Rectal smooth muscle tissue (tissue), 1 donor: ENCODE data around the gene IFT80.
"Not testable (repeated sequence)": the region's sequence is repeated elsewhere in the genome, so short reads cannot be mapped to it uniquely, and the experiment has no call there.

Experiments
- H3K27ac ChIP-seq: one replicate; pipeline ENCODE4 v1.7.0; 2013; ENCODE audit warnings: low read depth, low read length, inconsistent platforms
- H3K27me3 ChIP-seq: one replicate; pipeline ENCODE4 v1.7.0; 2013; ENCODE audit warnings: low read length; ENCODE audit not compliant: control insufficient read depth, insufficient read depth
- H3K36me3 ChIP-seq: one replicate; pipeline ENCODE4 v1.7.0; 2013; ENCODE audit warnings: low read length; ENCODE audit not compliant: control insufficient read depth, insufficient read depth
- H3K4me1 ChIP-seq: one replicate; pipeline ENCODE4 v1.7.0; 2013; ENCODE audit warnings: low read length; ENCODE audit not compliant: control insufficient read depth, insufficient read depth
- H3K4me3 ChIP-seq: one replicate; pipeline ENCODE4 v1.7.0; 2013; ENCODE audit warnings: low read length
- H3K9ac ChIP-seq: one replicate; pipeline ENCODE4 v1.7.0; 2013; ENCODE audit warnings: low read length

IFT80 gene

GRCh38 chr3:160330109-160330508 is 68.9 kb downstream of the IFT80 start:
- Histone ChIP-seq H3K9ac (no peak overlapping the region), H3K27ac (no peak overlapping the region), H3K4me1 (no peaks in the 10 kb centered on the region), H3K27me3 (no peaks in the 10 kb centered on the region), H3K4me3 (no peak overlapping the region), H3K36me3 (no peaks in the 10 kb centered on the region)

DNA sequence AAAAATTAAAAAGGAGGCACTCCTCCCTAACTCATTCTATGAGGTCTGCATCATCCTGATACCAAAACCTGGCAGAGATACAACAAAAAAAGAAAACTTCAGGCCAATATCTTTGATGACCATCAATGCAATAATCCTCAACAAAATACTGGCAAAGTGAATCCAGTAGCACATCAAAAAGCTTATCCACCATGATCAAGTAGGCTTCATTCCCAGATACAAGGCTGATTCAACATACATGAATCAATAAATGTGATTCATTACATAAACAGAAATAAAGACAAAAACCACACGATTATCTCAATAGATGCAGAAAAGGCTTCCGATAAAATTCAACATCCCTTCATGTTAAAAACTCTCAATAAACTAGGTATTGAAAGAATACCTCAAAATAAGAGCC is 72.7 kb downstream of the IFT80 start:
- H3K9ac ChIP-seq, H3K27ac ChIP-seq, H3K27me3 ChIP-seq, H3K4me1 ChIP-seq, H3K36me3 ChIP-seq, H3K4me3 ChIP-seq: not testable (repeated sequence)

- not testable (repeated sequence) for H3K4me1 ChIP-seq, H3K9ac ChIP-seq, H3K27me3 ChIP-seq, H3K4me3 ChIP-seq, H3K27ac ChIP-seq, H3K36me3 ChIP-seq
These were observed 77.2 kb downstream of the IFT80 start for GRCh38 chr3:160321821-160322220.

GRCh38 chr3:160319322-160319721 is 79.7 kb downstream of the IFT80 start:
- Histone ChIP-seq H3K4me1 (no peaks in the 10 kb centered on the region), H3K4me3 (no peak overlapping the region), H3K27me3 (no peaks in the 10 kb centered on the region), H3K27ac (no peak overlapping the region), H3K36me3 (no peaks in the 10 kb centered on the region), H3K9ac (no peak overlapping the region)

- Histone ChIP-seq H3K36me3 (no peaks in the 10 kb centered on the region), H3K4me1 (no peaks in the 10 kb centered on the region), H3K27ac (no peak overlapping the region), H3K9ac (no peak overlapping the region), H3K4me3 (no peak overlapping the region), H3K27me3 (no peaks in the 10 kb centered on the region)
These were observed 84.0 kb downstream of the IFT80 start for GRCh38 chr3:160314995-160315394.

DNA sequence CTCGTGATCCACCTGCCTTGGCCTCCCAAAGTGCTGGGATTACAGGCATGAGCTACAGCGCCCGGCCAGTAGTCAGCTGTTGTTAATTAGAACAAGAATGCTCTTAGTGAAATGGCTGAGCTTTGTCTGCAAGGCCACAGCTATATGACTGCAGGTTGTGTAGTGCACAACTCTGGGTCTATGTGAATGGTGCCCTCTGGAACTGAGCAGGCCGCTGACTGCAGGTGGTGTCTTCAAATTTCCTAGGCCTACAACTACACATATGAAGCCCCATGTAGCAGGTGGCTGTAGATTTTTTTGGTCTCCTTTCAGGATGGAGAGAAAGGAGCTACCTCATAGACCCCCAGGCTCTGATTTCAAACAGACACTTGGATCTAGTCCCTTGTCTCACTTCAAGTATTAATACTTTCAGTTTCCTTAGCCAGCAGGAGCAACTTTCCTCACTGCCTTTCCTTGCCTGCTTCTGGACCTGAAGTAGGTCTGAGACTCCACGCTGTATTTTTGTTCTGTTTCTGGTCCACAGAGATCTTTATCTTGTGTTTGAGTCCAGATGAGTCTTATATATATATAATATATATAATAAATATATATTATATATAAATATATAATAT is 86.9 kb downstream of the IFT80 start:
- no peaks in the 10 kb centered on the region for H3K36me3 ChIP-seq

GRCh38 chr3:160302806-160303205 is 96.2 kb downstream of the IFT80 start:
- Histone ChIP-seq H3K36me3 (peaks cover 2% of the 10 kb centered on the region), H3K27ac (no peak overlapping the region), H3K4me1 (no peaks in the 10 kb centered on the region), H3K4me3 (no peak overlapping the region), H3K9ac (no peak overlapping the region), H3K27me3 (no peaks in the 10 kb centered on the region)

More for the DNA sequence above, 86.9 kb downstream of the IFT80 start:
- Histone ChIP-seq H3K4me3 (no peak overlapping the region), H3K9ac (no peak overlapping the region), H3K4me1 (no peaks in the 10 kb centered on the region), H3K27me3 (no peaks in the 10 kb centered on the region), H3K27ac (no peak overlapping the region)

DNA sequence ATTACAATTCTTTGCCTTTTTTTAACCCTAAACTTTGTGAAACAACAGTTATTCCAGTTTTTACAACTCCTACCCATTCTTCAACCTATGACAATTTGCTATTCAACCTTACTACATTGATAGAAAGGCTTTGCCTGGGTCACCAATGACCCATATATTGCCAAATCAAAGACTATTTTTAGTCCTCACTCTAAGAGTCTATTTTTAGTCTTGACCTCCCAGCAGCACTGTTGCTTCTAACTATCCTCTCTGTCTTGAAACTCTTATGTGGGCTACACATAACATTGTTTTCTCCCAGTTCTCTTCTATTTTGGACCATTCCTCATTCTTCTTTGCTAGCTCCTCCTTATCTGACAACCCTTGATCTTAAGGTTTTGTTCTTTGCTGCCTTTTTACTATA is 102.4 kb downstream of the IFT80 start:
- no peak overlapping the region for H3K4me3 ChIP-seq
- H3K4me1 ChIP-seq: no peaks in the 10 kb centered on the region
- H3K36me3 ChIP-seq: no peaks in the 10 kb centered on the region
- H3K9ac ChIP-seq: no peak overlapping the region
- H3K27me3 ChIP-seq: no peaks in the 10 kb centered on the region
- H3K27ac ChIP-seq: no peak overlapping the region

DNA sequence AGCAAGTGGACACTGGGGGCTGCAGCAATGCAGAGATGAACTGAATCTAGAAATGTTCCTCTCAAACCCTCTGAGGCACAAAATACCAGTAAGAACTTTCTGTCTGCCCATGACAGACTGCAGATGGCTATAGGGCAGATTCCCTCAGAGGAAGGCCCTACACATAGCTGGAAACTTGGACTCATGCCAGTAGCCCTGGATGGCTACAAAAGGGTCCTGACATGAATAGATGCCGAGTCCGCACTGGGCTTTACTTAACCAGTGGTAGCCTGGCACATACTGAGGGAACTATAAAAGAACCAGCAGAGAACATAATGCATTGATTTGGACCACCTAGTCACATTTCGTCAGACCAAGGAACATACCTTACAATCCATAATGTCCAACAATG is 107.1 kb downstream of the IFT80 start:
- no peak overlapping the region for H3K9ac ChIP-seq
- H3K27ac ChIP-seq: no peak overlapping the region
- H3K27me3 ChIP-seq: no peaks in the 10 kb centered on the region
- no peaks in the 10 kb centered on the region for H3K4me1 ChIP-seq
- no peaks in the 10 kb centered on the region for H3K36me3 ChIP-seq
- H3K4me3 ChIP-seq: no peak overlapping the region

DNA sequence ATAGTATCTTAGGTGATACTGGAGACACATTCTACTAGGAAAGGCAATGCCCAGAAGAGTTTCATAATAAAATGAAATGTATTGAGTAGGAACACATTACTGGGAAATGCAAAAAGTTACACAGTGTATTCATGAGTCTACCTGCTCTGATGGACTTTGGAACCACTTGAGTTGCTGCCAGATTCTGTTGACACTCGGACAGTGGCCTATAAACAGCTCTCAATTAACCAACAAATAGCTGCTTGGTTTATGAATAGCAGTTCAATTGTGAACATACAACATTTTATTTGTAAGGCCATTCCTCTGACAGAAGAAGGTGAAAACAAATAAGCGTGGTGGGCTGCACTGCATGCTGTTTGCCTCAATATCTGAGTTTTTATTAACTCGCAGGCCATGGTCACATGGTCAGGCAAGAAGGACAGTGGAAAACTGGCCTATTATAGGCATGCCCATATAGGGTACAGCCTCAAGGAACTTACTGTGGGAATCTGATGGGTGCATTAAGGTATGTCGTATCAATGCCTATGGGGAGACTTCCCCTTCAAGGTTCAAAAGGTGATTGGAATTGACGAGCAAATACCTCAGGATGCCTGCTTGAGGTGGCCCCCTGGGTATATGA is 107.6 kb downstream of the IFT80 start:
- Histone ChIP-seq H3K36me3 (no peaks in the 10 kb centered on the region), H3K9ac (no peak overlapping the region), H3K27ac (no peak overlapping the region)

DNA sequence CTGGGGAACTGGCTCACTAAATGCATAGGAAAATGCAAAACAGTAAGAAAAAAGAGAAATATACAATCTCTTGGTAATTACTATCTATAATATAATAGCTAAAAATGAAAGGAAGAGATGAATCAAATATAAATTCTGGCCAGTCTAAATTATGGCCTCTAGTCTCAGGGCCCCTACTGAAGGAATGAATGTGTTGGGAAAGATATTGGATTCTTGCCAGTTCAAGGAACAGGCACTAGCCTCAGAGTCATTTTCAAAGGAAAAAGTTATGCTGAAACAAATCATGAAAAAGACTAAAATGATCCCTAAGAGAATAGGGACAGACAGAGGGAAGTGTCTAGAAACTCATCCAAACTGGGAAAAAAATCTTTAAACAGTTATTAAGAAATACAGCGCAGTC is 111.4 kb downstream of the IFT80 start:
- no peaks in the 10 kb centered on the region for H3K27me3 ChIP-seq
- H3K4me3 ChIP-seq: no peak overlapping the region
- no peak overlapping the region for H3K9ac ChIP-seq
- no peaks in the 10 kb centered on the region for H3K36me3 ChIP-seq
- no peak overlapping the region for H3K27ac ChIP-seq
- no peaks in the 10 kb centered on the region for H3K4me1 ChIP-seq

More for the DNA sequence above, 107.6 kb downstream of the IFT80 start:
- Histone ChIP-seq H3K27me3 (no peaks in the 10 kb centered on the region), H3K4me3 (no peak overlapping the region), H3K4me1 (no peaks in the 10 kb centered on the region)

- H3K4me3 ChIP-seq: no peak overlapping the region
- H3K27me3 ChIP-seq: no peaks in the 10 kb centered on the region
- no peak overlapping the region for H3K9ac ChIP-seq
- H3K4me1 ChIP-seq: no peaks in the 10 kb centered on the region
- H3K36me3 ChIP-seq: no peaks in the 10 kb centered on the region
- H3K27ac ChIP-seq: no peak overlapping the region
These were observed 112.8 kb downstream of the IFT80 start for GRCh38 chr3:160286231-160286630.

GRCh38 chr3:160280836-160281235 is 118.2 kb downstream of the IFT80 start:
- no peaks in the 10 kb centered on the region for H3K27me3 ChIP-seq
- H3K36me3 ChIP-seq: peaks cover 3% of the 10 kb centered on the region
- H3K27ac ChIP-seq: no peak overlapping the region

More at GRCh38 chr3:160280836-160281235, 118.2 kb downstream of the IFT80 start:
- H3K9ac ChIP-seq: no peak overlapping the region
- no peak overlapping the region for H3K4me3 ChIP-seq
- H3K4me1 ChIP-seq: no peaks in the 10 kb centered on the region
